SK-N-SH (cell line): ENCODE data around the gene LRIG1.

Experiments
- FOSL2 ChIP-seq: IDR thresholded peaks from 2 replicates; pipeline ENCODE4 v1.4.0; 2012; ENCODE audit warnings: low read depth, mild to moderate bottlenecking, moderate library complexity, borderline replicate concordance
- GATA2 ChIP-seq: sonication (generic); formaldehyde crosslinking; IDR thresholded peaks from 2 replicates; pipeline ENCODE4 v1.5.0; 2020; ENCODE audit warnings: mild to moderate bottlenecking, missing genetic modification reagents
- SIN3A ChIP-seq: IDR thresholded peaks from 2 replicates; pipeline ENCODE4 v1.6.1; 2012; ENCODE audit warnings: low read depth, mild to moderate bottlenecking, low read length, moderate library complexity, borderline replicate concordance
- TF ChIP-seq, protein P1 (sequence below): fragments of 200-600 bp; sonication (generic); IDR thresholded peaks from 2 replicates; pipeline ENCODE4 v1.6.1; 2017; ENCODE audit warnings: antibody characterized with exemption, mild to moderate bottlenecking, moderate library complexity
- TF ChIP-seq, protein P2 (sequence below): fragments of 150-350 bp; IDR thresholded peaks from 2 replicates; pipeline ENCODE4 v1.6.1; 2017; ENCODE audit warnings: antibody characterized with exemption, low read length, low read depth, borderline replicate concordance
- TF ChIP-seq, protein P3 (sequence below): IDR thresholded peaks from 2 replicates; pipeline ENCODE4 v1.4.0; 2012; ENCODE audit warnings: low read depth, borderline replicate concordance

DNA sequence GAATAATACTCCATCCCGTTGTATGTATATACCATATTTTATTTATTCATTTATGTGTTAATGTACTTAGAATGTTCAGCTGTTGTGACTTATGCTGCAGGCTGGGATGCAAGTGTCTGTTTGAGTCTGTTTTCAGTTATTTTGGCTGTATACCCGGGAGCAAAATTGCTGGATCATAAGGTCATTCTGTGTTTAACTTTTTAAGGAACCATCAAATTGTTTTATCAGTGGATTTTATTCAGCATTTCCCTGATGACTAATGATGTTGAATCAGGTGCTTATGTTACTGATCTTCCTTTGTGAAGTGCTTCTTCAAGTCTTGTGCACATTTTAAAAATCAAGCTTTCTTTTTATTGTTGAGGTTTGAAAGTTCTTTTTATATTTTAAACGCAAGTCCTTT is 161.9 kb downstream of the LRIG1 start:
- TF ChIP-seq, protein P1, sequence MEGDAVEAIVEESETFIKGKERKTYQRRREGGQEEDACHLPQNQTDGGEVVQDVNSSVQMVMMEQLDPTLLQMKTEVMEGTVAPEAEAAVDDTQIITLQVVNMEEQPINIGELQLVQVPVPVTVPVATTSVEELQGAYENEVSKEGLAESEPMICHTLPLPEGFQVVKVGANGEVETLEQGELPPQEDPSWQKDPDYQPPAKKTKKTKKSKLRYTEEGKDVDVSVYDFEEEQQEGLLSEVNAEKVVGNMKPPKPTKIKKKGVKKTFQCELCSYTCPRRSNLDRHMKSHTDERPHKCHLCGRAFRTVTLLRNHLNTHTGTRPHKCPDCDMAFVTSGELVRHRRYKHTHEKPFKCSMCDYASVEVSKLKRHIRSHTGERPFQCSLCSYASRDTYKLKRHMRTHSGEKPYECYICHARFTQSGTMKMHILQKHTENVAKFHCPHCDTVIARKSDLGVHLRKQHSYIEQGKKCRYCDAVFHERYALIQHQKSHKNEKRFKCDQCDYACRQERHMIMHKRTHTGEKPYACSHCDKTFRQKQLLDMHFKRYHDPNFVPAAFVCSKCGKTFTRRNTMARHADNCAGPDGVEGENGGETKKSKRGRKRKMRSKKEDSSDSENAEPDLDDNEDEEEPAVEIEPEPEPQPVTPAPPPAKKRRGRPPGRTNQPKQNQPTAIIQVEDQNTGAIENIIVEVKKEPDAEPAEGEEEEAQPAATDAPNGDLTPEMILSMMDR = no peak
- TF ChIP-seq, protein P2, sequence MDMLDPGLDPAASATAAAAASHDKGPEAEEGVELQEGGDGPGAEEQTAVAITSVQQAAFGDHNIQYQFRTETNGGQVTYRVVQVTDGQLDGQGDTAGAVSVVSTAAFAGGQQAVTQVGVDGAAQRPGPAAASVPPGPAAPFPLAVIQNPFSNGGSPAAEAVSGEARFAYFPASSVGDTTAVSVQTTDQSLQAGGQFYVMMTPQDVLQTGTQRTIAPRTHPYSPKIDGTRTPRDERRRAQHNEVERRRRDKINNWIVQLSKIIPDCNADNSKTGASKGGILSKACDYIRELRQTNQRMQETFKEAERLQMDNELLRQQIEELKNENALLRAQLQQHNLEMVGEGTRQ = no peak
- TF ChIP-seq, protein P3, sequence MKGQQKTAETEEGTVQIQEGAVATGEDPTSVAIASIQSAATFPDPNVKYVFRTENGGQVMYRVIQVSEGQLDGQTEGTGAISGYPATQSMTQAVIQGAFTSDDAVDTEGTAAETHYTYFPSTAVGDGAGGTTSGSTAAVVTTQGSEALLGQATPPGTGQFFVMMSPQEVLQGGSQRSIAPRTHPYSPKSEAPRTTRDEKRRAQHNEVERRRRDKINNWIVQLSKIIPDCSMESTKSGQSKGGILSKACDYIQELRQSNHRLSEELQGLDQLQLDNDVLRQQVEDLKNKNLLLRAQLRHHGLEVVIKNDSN = no peak
- no peak for TF ChIP-seq GATA2
- TF ChIP-seq FOSL2 = no peak
- no peak for TF ChIP-seq SIN3A
